HepG2 (cell line): ENCODE results near the gene TJAP1. TPM values are rescaled to one million over a fixed set of nuclear protein-coding genes. Genes with fewer than 3 reads are reported as not detected.
A peak's percentile ranks its signal among the peaks of the same experiment; 100 is the strongest.
"Not testable (repeated sequence)": the region's sequence is repeated elsewhere in the genome, so short reads cannot be mapped to it uniquely, and the experiment has no call there.

ENCODE experiments used
- ATAC-seq: fragments of 200-7000 bp; cut with Tn5 transposase; 3 replicates; pipeline ENCODE4 v1.9.1; 2020; ENCODE audit warnings: mild to moderate bottlenecking, moderate library complexity
- BruUV-seq: library from RNA; stranded (reverse); fragments of 400-500 nt; replicated peaks from 2 replicates; lab custom pipeline; 2021; lab: Mats Ljungman, UMichigan
- CTCF ChIA-PET: fragments of 300-600 bp; formaldehyde crosslinking; extraction: SDS; loops from one replicate; lab custom pipeline; 2021; ENCODE audit warnings: low total read pairs, inconsistent platforms, low intra/inter-chr PET ratio; lab: Yijun Ruan, JAX
- POLR2A ChIA-PET: fragments of 350-600 bp; sonication (Branson Sonifier 250); formaldehyde crosslinking; loops from one replicate; lab custom pipeline; 2020; ENCODE audit warnings: antibody characterized with exemption, inconsistent platforms; lab: Yijun Ruan, JAX
- DNase-seq: peaks from one replicate; pipeline ENCODE4 v3.0.0-alpha.2; 2015; ENCODE audit warnings: low spot score
- FAIRE-seq: peaks from 3 replicates; lab custom pipeline; 2011; peaks lifted over from hg19 to GRCh38; lab: Jason Lieb, UNC
- H2AFZ ChIP-seq: one replicate; pipeline ENCODE4 v1.6.1; 2011; ENCODE audit warnings: low read length, inconsistent platforms
- H3K27ac ChIP-seq: fragments of 300-600 bp; 3 replicates; pipeline ENCODE4 v1.8.0; 2011; ENCODE audit warnings: mixed run types, mild to moderate bottlenecking, mixed read lengths, low read length, inconsistent platforms; ENCODE audit not compliant: insufficient read depth; ENCODE audit errors: extremely low read length
- H3K27me3 ChIP-seq, 2 experiments: fragments of 200-600 bp in 1 of 2; 2 replicates in 1 of 2; 3 replicates in 1 of 2; pipeline versions ENCODE4 v1.6.0 to v1.8.0; 2011; ENCODE audit warnings: low read length in 2 of 2, mild to moderate bottlenecking in 2 of 2, moderate library complexity in 2 of 2, inconsistent platforms in 1 of 2; ENCODE audit not compliant: insufficient read depth in 2 of 2, control insufficient read depth in 1 of 2
- H3K36me3 ChIP-seq, 2 experiments: fragments of 200-600 bp in 1 of 2; replicated peaks in 1 of 2; 2 replicates in 1 of 2; 3 replicates in 1 of 2; pipeline versions ENCODE4 v1.5.1 to v1.8.0; 2011; ENCODE audit warnings: low read length in 2 of 2, inconsistent platforms in 1 of 2; ENCODE audit not compliant: insufficient read depth in 2 of 2, control insufficient read depth in 1 of 2
- H3K4me1 ChIP-seq: 2 replicates; pipeline ENCODE4 v1.5.1; 2012; ENCODE audit warnings: low read length, inconsistent platforms; ENCODE audit not compliant: insufficient read depth
- H3K4me2 ChIP-seq: 2 replicates; pipeline ENCODE4 v1.6.0; 2011; ENCODE audit warnings: low read depth, low read length, inconsistent platforms
- H3K4me3 ChIP-seq, 3 experiments: fragments of 200-600 bp in 1 of 3; sonication (generic), shearing (Covaris generic) in 1 of 3; replicated peaks in 1 of 3; 2 replicates each; pipeline ENCODE4 v1.5.1; 2011 to 2016; ENCODE audit warnings: low read length in 3 of 3, inconsistent platforms in 2 of 3, low read depth in 2 of 3, mild to moderate bottlenecking in 2 of 3, control low read depth in 1 of 3, mixed read lengths in 1 of 3; ENCODE audit not compliant: insufficient read depth in 1 of 3
- H3K79me2 ChIP-seq: one replicate; pipeline ENCODE4 v1.6.1; 2011; ENCODE audit warnings: low read length, inconsistent platforms; ENCODE audit not compliant: insufficient read depth
- H3K9ac ChIP-seq: 2 replicates; pipeline ENCODE4 v1.6.0; 2011; ENCODE audit warnings: mild to moderate bottlenecking, low read depth, low read length, inconsistent platforms; ENCODE audit not compliant: insufficient read depth
- H3K9me3 ChIP-seq: 2 replicates; pipeline ENCODE4 v1.5.1; 2012; ENCODE audit warnings: mild to moderate bottlenecking, low read length
- H4K20me1 ChIP-seq: 2 replicates; pipeline ENCODE4 v1.6.0; 2011; ENCODE audit warnings: inconsistent platforms, mild to moderate bottlenecking, low read length, moderate library complexity; ENCODE audit not compliant: insufficient read depth
- ADNP ChIP-seq: sonication (generic); formaldehyde crosslinking; IDR thresholded peaks from 2 replicates; pipeline ENCODE4 v1.4.0; 2020; ENCODE audit warnings: missing genetic modification reagents
- CENPT ChIP-seq: sonication (generic); formaldehyde crosslinking; IDR thresholded peaks from 2 replicates; pipeline ENCODE4 v1.8.0; 2022; ENCODE audit warnings: low read depth, mild to moderate bottlenecking, moderate library complexity, missing genetic modification reagents
- CERS6 ChIP-seq: sonication (generic); formaldehyde crosslinking; IDR thresholded peaks from 2 replicates; pipeline ENCODE4 v1.5.0; 2020; ENCODE audit warnings: missing genetic modification reagents
- KAT2B ChIP-seq: fragments of 150-350 bp; IDR thresholded peaks from 2 replicates; pipeline ENCODE4 v1.6.1; 2014; ENCODE audit warnings: low read depth, low read length, borderline replicate concordance
- RFX5 ChIP-seq: IDR thresholded peaks from 2 replicates; pipeline ENCODE4 v1.6.1; 2011; ENCODE audit warnings: low read depth, low read length, improper control_type of control experiment
- SALL1 ChIP-seq: sonication (generic); formaldehyde crosslinking; IDR thresholded peaks from 2 replicates; pipeline ENCODE4 v1.8.0; 2022; ENCODE audit warnings: mild to moderate bottlenecking, missing genetic modification reagents
- ZBTB1 ChIP-seq: sonication (generic); formaldehyde crosslinking; IDR thresholded peaks from 2 replicates; pipeline ENCODE4 v1.4.0; 2020; ENCODE audit warnings: missing genetic modification reagents, borderline replicate concordance
- ZBTB37 ChIP-seq: sonication (generic); formaldehyde crosslinking; IDR thresholded peaks from 2 replicates; pipeline ENCODE4 v1.4.0; 2020; ENCODE audit warnings: mild to moderate bottlenecking, missing genetic modification reagents
- ZNF121 ChIP-seq: sonication (generic); formaldehyde crosslinking; IDR thresholded peaks from 2 replicates; pipeline ENCODE4 v1.5.0; 2020; ENCODE audit warnings: mild to moderate bottlenecking, missing genetic modification reagents
- ZNF329 ChIP-seq: sonication (generic); formaldehyde crosslinking; IDR thresholded peaks from 2 replicates; pipeline ENCODE4 v1.9.0; 2021; ENCODE audit warnings: low read depth, mild to moderate bottlenecking, missing genetic modification reagents
- ZNF569 ChIP-seq: sonication (generic); formaldehyde crosslinking; IDR thresholded peaks from 2 replicates; pipeline ENCODE4 v1.5.0; 2020; ENCODE audit warnings: mild to moderate bottlenecking, missing genetic modification reagents, moderate library complexity, borderline replicate concordance
- ZNF747 ChIP-seq: sonication (generic); formaldehyde crosslinking; IDR thresholded peaks from 2 replicates; pipeline ENCODE4 v1.8.1; 2023; ENCODE audit warnings: missing genetic modification reagents, mild to moderate bottlenecking, borderline replicate concordance
- ZZZ3 ChIP-seq: sonication (generic); formaldehyde crosslinking; IDR thresholded peaks from 2 replicates; pipeline ENCODE4 v1.4.0; 2020; ENCODE audit warnings: missing genetic modification reagents, mild to moderate bottlenecking, borderline replicate concordance
- WGBS: methylation state at CpG from one replicate; pipeline ENCODE4 v1.1.6; 2017; ENCODE audit warnings: low lambda C conversion rate; 5-methylcytosine and 5-hydroxymethylcytosine counted together
- in situ Hi-C: cut with HindIII; loops from 2 replicates; pipeline ENCODE4 v1.10.0; 2017; ENCODE audit warnings: low pct_unique_long_range_greater_than_20kb; ENCODE audit not compliant: extremely low pct_ligation_motif_present
- intact Hi-C: fragments of 100-400 bp; cut with micrococcal nuclease; formaldehyde crosslinking; loops from one replicate; pipeline ENCODE4 v1.10.0; 2022; ENCODE audit not compliant: unreplicated experiment
- polyA plus RNA-seq, 8 experiments: library from polyadenylated mRNA; depleted of rRNA in 3 of 8; stranded (reverse) in 7 of 8; unstranded in 1 of 8; fragments of >200 nt; fragmentation: Illumina TruSeq in 4 of 8; extraction: Trizol in 4 of 8; gene quantifications; 2 replicates each; pipeline versions ENCODE4 v1.2.1 to v1.2.3, GENCODE V29; 2011 to 2016; ENCODE audit warnings: low read depth in 4 of 8, missing spikeins in 1 of 8, mixed read lengths in 1 of 8; ENCODE audit not compliant: insufficient read depth in 1 of 8
- total RNA-seq, 5 experiments: library from RNA; depleted of rRNA; stranded (reverse); fragments of >200 nt; fragmentation: Illumina TruSeq; extraction: Trizol; gene quantifications; 2 replicates each; pipeline ENCODE4 v1.2.3, GENCODE V29; 2016; ENCODE audit warnings: low read depth in 1 of 5

The TJAP1 gene
- total and polyA plus RNA-seq, 2 of the 13 experiments (the other 11 are each of a cell fraction or from before 2014, with no cell fraction given) = 15.7 to 41.6 TPM

- WGBS = 93% methylated on average over 5 of the region's 5 CpGs
- Histone ChIP-seq H3K79me2 (peaks cover 15% of the 10 kb centered on the region), H3K4me1 (peaks cover 22% of the 10 kb centered on the region), H3K36me3 (peaks cover 39 to 55% of the 10 kb centered on the region in 2 experiments), H3K27ac (peak overlapping the region; percentile 60)
- FAIRE-seq, H2AFZ ChIP-seq, H3K4me2 ChIP-seq, CTCF ChIA-PET, H4K20me1 ChIP-seq, H3K4me3 ChIP-seq, BruUV-seq, ATAC-seq, DNase-seq, H3K9ac ChIP-seq, H3K9me3 ChIP-seq, H3K27me3 ChIP-seq: not testable (repeated sequence)
- in situ Hi-C loops = loop anchor here (5.0 kb wide), 1 partner anchor 236 kb away; no protein-coding TSS in a partner anchor
- intact Hi-C loops = loop anchor here (5.0 to 10.0 kb wide), 2 partner anchors 63 to 131 kb away; partner anchors contain the start of gene ZNF318
- POLR2A ChIA-PET = interaction anchor here (1.2 to 1.6 kb wide), 2 partner anchors 12 to 42 kb away, joined by 3 to 5 read pairs; partner anchors contain the start of gene LRRC73
- TF ChIP-seq ZNF121 (CRISPR knock-in tag) = peak; percentile 77
Observed at GRCh38 chr6:43498291-43498690, 20.9 kb downstream of the TJAP1 start.

GRCh38 chr6:43499028-43499815 is 21.9 kb downstream of the TJAP1 start:
- Histone ChIP-seq H4K20me1 (no peaks in the 10 kb centered on the region), H2AFZ (no peak overlapping the region), H3K4me2 (peak overlapping the region; percentile 14), H3K9ac (no peak overlapping the region), H3K4me3 (no peak overlapping the region; a peak in 1 of 6 replicates), H3K27ac (peak overlapping the region; percentile 60), H3K36me3 (peaks cover 43 to 61% of the 10 kb centered on the region in 2 experiments), H3K79me2 (peaks cover 11% of the 10 kb centered on the region), H3K4me1 (peaks cover 22% of the 10 kb centered on the region), H3K9me3 (no peaks in the 10 kb centered on the region), H3K27me3 (no peaks in the 10 kb centered on the region)
- ATAC-seq = peak; percentile 59
- in situ Hi-C loops = loop anchor here (5.0 kb wide), 1 partner anchor 237 kb away; no protein-coding TSS in a partner anchor
- ChIA-PET POLR2A (interaction anchor here (0.5 to 2.0 kb wide), 4 partner anchors 8 to 43 kb away, joined by 3 to 9 read pairs (median 4); partner anchors contain the start of gene LRRC73), CTCF (no interaction called here)
- intact Hi-C loops = loop anchor here (5.0 to 10.0 kb wide), 2 partner anchors 64 to 132 kb away; partner anchors contain the start of gene ZNF318
- peak; percentile 83 for FAIRE-seq
- no TSS peak for BruUV-seq
- 66% methylated on average over 10 of the region's 12 CpGs for WGBS
- peak; percentile 75 for DNase-seq
- TF ChIP-seq ADNP (CRISPR knock-in tag) = no peak
- no peak for TF ChIP-seq ZBTB37
- TF ChIP-seq RFX5 = no peak
- TF ChIP-seq CENPT (CRISPR knock-in tag) = no peak
- no peak for TF ChIP-seq CERS6
- TF ChIP-seq ZZZ3 (CRISPR knock-in tag) = no peak
- TF ChIP-seq SALL1 (CRISPR knock-in tag) = peak; percentile 71
- TF ChIP-seq ZNF747 = no peak
- TF ChIP-seq ZNF569 (CRISPR knock-in tag) = no peak
- no peak for TF ChIP-seq ZBTB1
- TF ChIP-seq KAT2B = no peak
- TF ChIP-seq ZNF329 (CRISPR knock-in tag) = no peak
